ENCODE data around the gene ADAMTS18. TPM values are rescaled to one million over a fixed set of nuclear protein-coding genes. Genes with fewer than 3 reads are reported as not detected.

The ADAMTS18 gene
- total RNA-seq, 2 experiments from 2014 or later = not detected

DNA sequence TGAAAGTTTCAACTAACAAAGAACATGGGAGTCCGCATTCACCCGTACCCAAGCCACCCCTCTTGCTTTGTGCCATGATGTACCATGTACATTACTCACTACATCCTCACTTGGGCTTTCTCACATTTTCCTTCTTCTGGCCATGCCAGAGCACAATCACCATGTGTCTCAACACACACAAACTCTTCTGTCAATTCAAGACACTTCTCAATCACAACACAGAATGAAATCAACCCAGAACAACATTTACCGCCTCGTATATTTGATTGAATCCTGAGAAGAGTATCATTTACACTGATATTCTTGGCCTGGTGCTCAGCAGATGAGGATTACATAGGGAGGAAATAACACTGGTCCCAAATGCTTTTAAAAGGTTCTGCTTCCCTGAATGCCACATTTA, 4.5 kb downstream of the ADAMTS18 start:
- DNase-seq = no peak
- Mint-ChIP-seq H3K36me3 (ENCODE audit: low read depth) (no peaks in the 10 kb centered on the region), H3K27me3 (peaks cover 25% of the 10 kb centered on the region), H3K27ac (no peak overlapping the region), H3K9me3 (no peaks in the 10 kb centered on the region), H3K4me3 (no peak overlapping the region), H3K4me1 (no peaks in the 10 kb centered on the region)
- POLR2A ChIA-PET = no interaction called here
- CTCF ChIA-PET = no interaction called here

DNA sequence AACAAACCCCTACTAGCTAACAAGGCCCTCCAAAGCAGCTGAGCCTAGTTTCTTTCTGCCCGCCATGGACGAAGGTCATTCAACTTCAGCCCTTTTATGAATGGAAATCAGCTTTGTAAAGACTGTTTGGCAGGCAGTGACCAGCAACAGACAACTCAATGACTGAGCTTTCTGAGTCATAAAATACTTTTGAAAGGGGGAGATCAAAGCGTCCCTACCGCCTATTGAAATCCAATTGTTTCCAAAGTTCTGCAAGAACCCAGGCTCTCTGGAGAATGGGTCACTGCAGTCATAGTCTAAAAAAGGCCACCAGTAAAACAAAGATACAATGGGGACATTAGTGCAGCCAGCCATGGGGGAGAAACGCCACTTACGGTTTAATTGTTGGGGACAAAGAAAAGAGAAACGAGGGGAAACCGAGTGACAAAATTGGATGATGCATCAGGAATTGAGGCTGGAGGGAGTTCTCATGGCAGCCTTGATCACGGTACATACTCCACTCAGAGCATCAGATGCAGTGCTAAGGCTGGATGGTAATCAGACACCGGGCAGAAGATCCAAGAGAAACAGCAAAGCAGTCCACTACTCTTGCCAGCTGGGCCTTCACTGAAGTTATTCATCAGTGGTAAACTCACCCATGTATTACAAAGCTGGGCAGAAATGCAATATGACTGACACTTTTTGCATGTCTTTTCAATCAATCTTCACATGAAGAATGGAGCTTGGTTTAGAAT, 9.8 kb downstream of the ADAMTS18 start:
- Mint-ChIP-seq H3K36me3 (ENCODE audit: low read depth) (no peaks in the 10 kb centered on the region), H3K27ac (no peak overlapping the region), H3K27me3 (no peaks in the 10 kb centered on the region), H3K9me3 (no peaks in the 10 kb centered on the region), H3K4me1 (no peaks in the 10 kb centered on the region), H3K4me3 (no peak overlapping the region)
- DNase-seq = no peak
- ChIA-PET POLR2A (no interaction called here), CTCF (no interaction called here)

DNA sequence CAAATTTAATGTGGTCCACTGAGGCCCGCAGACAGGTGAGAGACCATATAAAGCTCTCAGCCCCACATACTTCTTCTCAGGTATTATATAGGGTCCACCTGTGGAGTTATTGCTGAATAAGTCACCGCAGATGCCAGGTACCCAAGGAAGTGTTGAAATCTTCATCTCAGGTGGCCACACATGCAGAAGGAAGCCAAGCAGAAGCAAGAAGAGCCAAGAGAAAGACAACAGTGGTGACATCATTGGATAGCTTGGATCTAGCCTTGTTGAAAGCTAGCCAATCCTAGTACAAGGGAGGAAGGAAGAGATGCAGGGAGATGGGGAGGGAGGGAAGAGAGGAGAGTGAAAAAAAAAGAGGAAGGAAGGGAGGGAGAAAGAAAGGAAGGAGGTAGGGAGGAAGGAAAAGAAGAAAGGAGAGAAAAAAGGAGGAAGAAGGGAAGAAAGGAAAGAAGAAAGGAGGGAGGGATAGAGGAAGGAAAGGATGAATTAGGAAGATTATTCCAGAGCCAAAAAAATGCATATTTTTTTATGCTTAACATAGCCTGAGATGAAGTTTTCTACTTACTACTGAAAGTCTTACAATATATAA, 12.5 kb downstream of the ADAMTS18 start:
- no peak overlapping the region for H3K27ac Mint-ChIP-seq
- ChIA-PET POLR2A (no interaction called here), CTCF (no interaction called here)
- H3K27me3 Mint-ChIP-seq = no peaks in the 10 kb centered on the region
- H3K36me3 Mint-ChIP-seq (ENCODE audit: low read depth) = no peaks in the 10 kb centered on the region
- H3K4me1 Mint-ChIP-seq = no peaks in the 10 kb centered on the region
- H3K9me3 Mint-ChIP-seq = no peaks in the 10 kb centered on the region
- no peak for DNase-seq
- H3K4me3 Mint-ChIP-seq = no peak overlapping the region

DNA sequence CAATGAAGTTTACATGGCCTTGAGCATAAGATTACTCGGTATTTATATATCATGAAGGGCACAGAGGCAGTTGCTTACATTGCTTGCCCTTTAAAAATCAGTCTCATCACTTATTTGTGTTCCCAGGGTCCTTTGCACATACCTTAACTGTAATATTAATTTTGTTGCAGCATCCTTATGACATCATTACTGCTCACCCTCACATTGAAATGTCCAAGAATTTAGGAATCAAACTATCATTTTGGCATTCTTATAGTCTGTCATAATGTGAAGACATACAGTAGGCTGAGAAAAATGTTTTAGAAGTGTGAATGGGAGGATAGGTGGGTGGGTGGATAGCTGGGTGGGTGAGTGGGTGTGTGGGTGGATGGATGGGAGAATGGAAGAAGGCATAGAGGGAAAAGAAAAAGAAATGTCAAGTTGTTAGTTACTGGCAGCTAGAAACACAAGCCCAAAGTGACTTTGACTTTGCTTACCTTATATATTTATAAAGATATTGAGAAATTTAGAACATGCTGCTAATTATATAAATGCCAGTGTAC, 17.8 kb downstream of the ADAMTS18 start:
- no peaks in the 10 kb centered on the region for H3K36me3 Mint-ChIP-seq (ENCODE audit: low read depth)
- H3K27me3 Mint-ChIP-seq = peaks cover 1% of the 10 kb centered on the region
- POLR2A ChIA-PET = no interaction called here
- no peaks in the 10 kb centered on the region for H3K9me3 Mint-ChIP-seq
- no peak for DNase-seq
- CTCF ChIA-PET = no interaction called here
- no peak overlapping the region for H3K27ac Mint-ChIP-seq
- H3K4me1 Mint-ChIP-seq = no peaks in the 10 kb centered on the region
- no peak overlapping the region for H3K4me3 Mint-ChIP-seq

DNA sequence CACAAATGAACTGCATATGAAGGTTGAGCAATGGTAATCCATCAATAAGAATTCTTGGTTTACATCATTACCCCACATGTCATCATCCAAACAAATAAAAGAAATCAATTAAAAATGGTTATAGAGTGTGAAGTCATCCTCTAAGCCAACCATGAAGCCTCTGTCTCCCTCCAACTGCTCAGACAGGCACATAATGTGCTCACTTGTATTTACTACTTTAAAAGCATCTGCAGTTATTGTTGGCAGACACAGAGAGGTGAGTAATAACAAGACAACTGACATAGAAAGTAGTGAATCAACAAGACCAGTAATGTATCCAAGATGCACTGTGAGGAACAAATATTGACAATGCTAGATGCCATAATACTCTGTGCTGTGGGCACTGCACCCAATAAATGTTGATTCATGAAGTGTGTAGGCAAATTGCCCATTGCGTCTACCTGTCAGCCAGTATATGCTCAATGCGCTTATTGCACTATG, 20.0 kb downstream of the ADAMTS18 start:
- Mint-ChIP-seq H3K4me3 (no peak overlapping the region), H3K4me1 (no peaks in the 10 kb centered on the region), H3K9me3 (no peaks in the 10 kb centered on the region), H3K36me3 (ENCODE audit: low read depth) (no peaks in the 10 kb centered on the region), H3K27ac (no peak overlapping the region), H3K27me3 (peaks cover 1% of the 10 kb centered on the region)
- ChIA-PET CTCF (no interaction called here), POLR2A (no interaction called here)
- no peak for DNase-seq

DNA sequence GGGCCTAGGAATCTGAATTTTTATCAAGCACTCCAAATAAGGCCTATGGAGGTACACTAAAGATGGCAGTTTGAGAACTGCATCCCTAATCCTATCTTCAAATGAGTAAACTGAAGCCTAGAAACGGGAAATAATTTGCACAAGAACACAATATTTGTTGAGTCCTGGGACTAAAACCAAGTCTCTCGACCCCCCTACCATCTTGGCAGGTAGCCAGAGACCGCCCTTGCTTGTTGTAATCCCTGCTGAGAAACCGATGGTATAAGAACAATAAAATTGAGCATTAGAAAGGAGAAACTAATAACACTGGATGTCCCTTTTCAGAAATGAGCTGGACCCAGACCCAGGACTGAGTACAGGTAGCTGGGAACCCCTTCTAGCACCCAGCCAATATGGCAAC, 24.4 kb downstream of the ADAMTS18 start:
- no peak for DNase-seq
- no peaks in the 10 kb centered on the region for H3K4me1 Mint-ChIP-seq
- ChIA-PET CTCF (no interaction called here), POLR2A (no interaction called here)
- no peak overlapping the region for H3K27ac Mint-ChIP-seq
- no peaks in the 10 kb centered on the region for H3K9me3 Mint-ChIP-seq
- H3K27me3 Mint-ChIP-seq = peaks cover 1% of the 10 kb centered on the region
- H3K36me3 Mint-ChIP-seq (ENCODE audit: low read depth) = no peaks in the 10 kb centered on the region
- no peak overlapping the region for H3K4me3 Mint-ChIP-seq

DNA sequence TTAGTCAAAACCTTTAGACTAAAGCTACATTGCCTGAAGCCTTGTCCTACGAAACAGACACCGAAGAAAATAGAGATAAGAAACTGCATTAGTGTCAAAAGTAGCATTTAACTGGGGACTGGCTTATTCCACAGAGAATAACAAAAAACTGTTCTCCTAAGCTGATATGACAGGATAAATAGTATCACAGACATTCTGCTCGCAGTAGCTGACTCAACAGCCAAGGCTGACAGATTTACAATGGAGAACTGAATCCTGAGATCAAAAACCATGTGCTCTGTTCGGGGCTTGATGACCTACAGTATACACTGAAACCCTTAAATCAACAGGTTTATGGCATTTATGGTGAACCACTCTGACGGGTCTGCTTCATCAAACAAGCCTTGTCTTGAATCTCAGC, 25.5 kb downstream of the ADAMTS18 start:
- no peak for DNase-seq
- H3K9me3 Mint-ChIP-seq = no peaks in the 10 kb centered on the region
- no peaks in the 10 kb centered on the region for H3K36me3 Mint-ChIP-seq (ENCODE audit: low read depth)
- H3K27me3 Mint-ChIP-seq = peaks cover 6% of the 10 kb centered on the region
- POLR2A ChIA-PET = no interaction called here
- CTCF ChIA-PET = no interaction called here
- H3K27ac Mint-ChIP-seq = no peak overlapping the region
- H3K4me1 Mint-ChIP-seq = no peaks in the 10 kb centered on the region
- no peak overlapping the region for H3K4me3 Mint-ChIP-seq

DNA sequence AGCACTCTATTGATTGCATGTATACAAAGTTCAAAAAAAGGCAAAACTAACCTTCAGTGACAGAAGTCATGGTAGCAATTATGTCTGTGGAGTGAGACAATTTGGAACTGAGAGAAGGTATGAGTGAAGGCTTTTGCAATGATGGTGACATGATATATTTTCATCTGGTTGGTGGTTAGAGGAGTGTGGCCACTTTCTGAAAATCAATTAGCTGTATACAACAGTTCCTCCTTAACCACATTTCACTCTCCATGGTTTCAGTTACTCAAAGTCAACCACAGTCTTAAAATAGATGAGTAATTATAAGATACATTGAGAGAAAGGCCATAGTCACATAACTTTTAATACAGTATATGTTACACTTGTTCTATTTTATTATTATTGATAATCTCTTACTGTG, 26.2 kb downstream of the ADAMTS18 start:
- Mint-ChIP-seq H3K9me3 (no peaks in the 10 kb centered on the region), H3K36me3 (ENCODE audit: low read depth) (no peaks in the 10 kb centered on the region), H3K27me3 (peaks cover 6% of the 10 kb centered on the region), H3K27ac (no peak overlapping the region), H3K4me1 (no peaks in the 10 kb centered on the region), H3K4me3 (no peak overlapping the region)
- ChIA-PET POLR2A (no interaction called here), CTCF (no interaction called here)
- no peak for DNase-seq

DNA sequence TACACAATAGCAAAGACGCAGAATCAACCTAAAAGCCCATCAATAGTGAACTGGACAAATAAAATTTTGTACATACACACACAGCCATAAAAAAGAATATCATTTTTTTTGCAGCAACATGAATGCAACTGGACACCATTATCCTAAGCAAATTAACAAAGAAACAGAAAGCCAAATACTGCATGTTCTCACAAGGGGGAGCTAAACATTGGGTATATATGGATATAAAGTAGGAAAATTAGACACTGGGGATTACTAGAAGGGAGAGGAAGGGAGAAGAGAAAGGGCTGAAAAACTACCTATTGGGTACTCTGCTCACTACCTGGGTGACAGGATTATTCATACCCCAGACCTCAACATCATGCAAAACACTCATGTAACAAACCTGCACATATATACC, 28.2 kb downstream of the ADAMTS18 start:
- Mint-ChIP-seq H3K27me3 (peaks cover 7% of the 10 kb centered on the region), H3K4me3 (no peak overlapping the region), H3K4me1 (no peaks in the 10 kb centered on the region), H3K36me3 (ENCODE audit: low read depth) (no peaks in the 10 kb centered on the region), H3K27ac (no peak overlapping the region), H3K9me3 (no peaks in the 10 kb centered on the region)
- CTCF ChIA-PET = no interaction called here
- POLR2A ChIA-PET = no interaction called here
- no peak for DNase-seq

DNA sequence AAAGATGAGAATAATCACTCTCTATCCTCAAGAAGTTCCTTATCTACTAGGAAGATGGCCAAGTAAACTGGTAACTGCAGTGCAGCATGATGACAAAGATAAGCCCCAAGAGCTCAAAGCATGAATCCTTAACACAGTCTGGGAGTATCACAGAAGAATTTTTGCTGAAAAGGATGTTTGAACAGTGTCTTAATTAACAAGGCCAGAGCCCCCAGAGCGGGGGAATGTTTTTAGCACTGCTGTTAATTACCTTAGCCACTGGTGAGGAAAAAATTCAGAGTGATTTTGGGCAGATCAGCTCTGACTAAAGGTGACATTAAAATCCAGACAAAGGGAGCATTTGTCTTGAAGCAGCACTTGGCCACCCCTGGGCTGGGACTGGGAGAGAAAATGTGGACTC, 30.1 kb downstream of the ADAMTS18 start:
- CTCF ChIA-PET = no interaction called here
- no peak overlapping the region for H3K27ac Mint-ChIP-seq
- no peaks in the 10 kb centered on the region for H3K4me1 Mint-ChIP-seq
- DNase-seq = no peak
- POLR2A ChIA-PET = no interaction called here
- H3K27me3 Mint-ChIP-seq = peaks cover 7% of the 10 kb centered on the region
- no peak overlapping the region for H3K4me3 Mint-ChIP-seq
- no peaks in the 10 kb centered on the region for H3K36me3 Mint-ChIP-seq (ENCODE audit: low read depth)
- no peaks in the 10 kb centered on the region for H3K9me3 Mint-ChIP-seq

DNA sequence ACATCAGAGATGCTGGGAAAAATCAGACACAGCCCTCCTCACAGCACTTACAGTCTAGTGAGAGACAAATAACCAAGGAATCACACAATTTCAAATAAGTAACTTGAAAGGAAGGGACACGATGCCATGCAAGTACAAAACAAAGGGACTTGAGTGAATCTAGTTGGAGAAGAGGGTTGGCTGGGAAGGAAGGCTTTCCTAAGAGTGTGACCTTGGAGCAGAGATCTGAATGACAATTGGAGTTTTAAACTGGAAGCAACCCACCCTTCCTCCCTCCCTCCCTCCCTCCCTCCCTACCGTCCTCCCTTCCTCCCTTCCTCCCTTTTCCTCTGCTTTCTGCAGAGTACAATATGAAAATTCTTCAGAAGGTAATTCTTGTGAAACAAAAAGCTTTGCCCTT, 31.1 kb downstream of the ADAMTS18 start:
- Mint-ChIP-seq H3K9me3 (no peaks in the 10 kb centered on the region), H3K27me3 (peaks cover 7% of the 10 kb centered on the region), H3K36me3 (ENCODE audit: low read depth) (no peaks in the 10 kb centered on the region), H3K27ac (no peak overlapping the region), H3K4me1 (no peaks in the 10 kb centered on the region), H3K4me3 (no peak overlapping the region)
- no peak for DNase-seq
- ChIA-PET CTCF (no interaction called here), POLR2A (no interaction called here)

DNA sequence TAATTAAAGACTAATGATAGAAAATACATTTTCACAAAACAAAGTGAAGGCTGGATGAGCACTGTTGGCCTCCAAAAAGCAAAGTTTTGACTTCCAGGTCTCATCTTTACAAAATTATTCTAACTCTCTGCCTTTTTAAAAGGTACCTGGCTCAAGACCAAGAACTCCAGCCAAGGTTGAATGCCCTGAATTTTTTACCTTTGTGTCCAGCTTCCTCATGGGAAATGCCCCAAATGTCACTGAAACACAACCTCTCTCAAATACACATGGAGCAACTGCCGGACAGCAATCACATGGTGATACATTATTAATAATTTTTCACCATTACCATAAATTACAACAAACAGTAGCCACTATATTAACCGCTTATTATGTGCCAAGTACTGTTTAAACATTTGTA, 32.2 kb downstream of the ADAMTS18 start:
- no peak overlapping the region for H3K4me3 Mint-ChIP-seq
- no peak overlapping the region for H3K27ac Mint-ChIP-seq
- H3K27me3 Mint-ChIP-seq = peaks cover 7% of the 10 kb centered on the region
- no peaks in the 10 kb centered on the region for H3K36me3 Mint-ChIP-seq (ENCODE audit: low read depth)
- CTCF ChIA-PET = no interaction called here
- no peak for DNase-seq
- no peaks in the 10 kb centered on the region for H3K9me3 Mint-ChIP-seq
- POLR2A ChIA-PET = no interaction called here
- no peaks in the 10 kb centered on the region for H3K4me1 Mint-ChIP-seq

DNA sequence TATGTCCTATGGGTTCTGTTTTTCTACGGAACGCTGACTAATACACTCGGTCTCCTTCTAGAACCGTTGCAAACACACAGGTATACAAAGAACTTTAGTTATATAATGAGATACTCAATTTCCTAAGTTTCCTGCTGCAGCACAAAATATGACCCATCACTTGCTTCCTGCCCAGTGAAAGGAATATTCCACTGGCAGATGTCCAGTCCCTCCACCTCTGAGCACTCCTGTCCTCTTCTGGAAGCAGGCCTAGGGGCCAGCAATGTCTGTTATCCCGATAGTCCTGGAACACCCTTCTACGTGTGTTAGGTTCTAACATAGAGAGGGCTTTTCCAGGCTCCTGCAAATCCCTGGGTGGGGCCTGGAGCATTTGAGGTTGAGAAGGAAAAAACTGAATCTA, 32.7 kb downstream of the ADAMTS18 start:
- CTCF ChIA-PET = no interaction called here
- Mint-ChIP-seq H3K9me3 (no peaks in the 10 kb centered on the region), H3K4me1 (no peaks in the 10 kb centered on the region), H3K4me3 (no peak overlapping the region), H3K27me3 (peaks cover 7% of the 10 kb centered on the region), H3K27ac (no peak overlapping the region), H3K36me3 (ENCODE audit: low read depth) (no peaks in the 10 kb centered on the region)
- no peak for DNase-seq
- POLR2A ChIA-PET = no interaction called here

DNA sequence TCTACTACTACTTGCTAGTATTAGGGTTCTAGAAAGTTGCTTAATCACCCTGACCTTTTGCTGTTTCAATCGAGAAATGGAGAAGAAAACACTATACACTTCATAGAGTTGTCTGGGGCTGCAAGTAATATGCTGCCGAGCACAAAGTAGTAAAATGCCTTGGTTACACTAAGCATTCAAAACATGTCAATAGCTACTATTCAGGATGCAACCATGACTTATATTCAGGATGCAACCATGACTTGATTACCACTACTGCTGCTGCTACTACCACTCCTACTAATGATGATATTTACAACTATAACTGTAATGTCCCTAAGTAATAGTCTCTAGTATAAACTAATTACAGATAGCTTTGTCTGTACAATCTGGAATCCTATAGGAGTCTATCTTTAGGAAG, 35.3 kb downstream of the ADAMTS18 start:
- Mint-ChIP-seq H3K4me3 (no peak overlapping the region), H3K27ac (no peak overlapping the region), H3K9me3 (no peaks in the 10 kb centered on the region), H3K4me1 (no peaks in the 10 kb centered on the region), H3K36me3 (ENCODE audit: low read depth) (no peaks in the 10 kb centered on the region), H3K27me3 (peaks cover 5% of the 10 kb centered on the region)
- ChIA-PET CTCF (no interaction called here), POLR2A (no interaction called here)
- no peak for DNase-seq
